ENCODE measurements around the gene PCNX2. TPM values are rescaled to one million over a fixed set of nuclear protein-coding genes. Genes with fewer than 3 reads are reported as not detected.

The PCNX2 gene
- total and polyA plus RNA-seq, 3 donors from 2014 or later, result 8.4 to 28.9 (median 27.6) TPM

DNA sequence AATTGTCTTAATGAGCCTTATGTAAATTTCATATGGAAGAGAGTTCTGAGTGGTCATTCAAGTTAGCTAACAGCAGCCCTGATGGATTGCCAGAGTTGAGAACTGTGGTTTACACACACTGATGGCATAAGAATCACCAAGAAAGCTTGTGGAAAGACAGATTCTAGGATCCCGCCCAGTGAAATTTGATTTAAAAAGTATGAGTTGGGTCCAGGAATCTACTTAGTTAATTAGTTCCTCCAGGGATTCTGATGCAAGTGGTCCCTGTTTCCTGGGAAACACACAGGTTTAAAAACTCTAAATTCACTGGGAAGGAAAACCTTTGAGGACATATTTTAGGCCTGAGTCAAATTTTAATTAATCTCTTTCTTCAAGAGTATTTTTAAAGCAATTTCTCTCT, 200.8 kb downstream of the PCNX2 start:
- Histone ChIP-seq H3K27ac (no peak overlapping the region), H3K4me3 (no peak overlapping the region), H3K36me3 (ENCODE audit: low read depth, missing control alignments) (no peaks in the 10 kb centered on the region), H3K4me1 (no peaks in the 10 kb centered on the region), H3K9me3 (no peaks in the 10 kb centered on the region), H3K27me3 (no peaks in the 10 kb centered on the region)
- 74 to 75% methylated on average over 1 of the region's 1 CpG for whole genome bisulfite sequencing, 2 donors
- intact Hi-C loops (cut with DNase I; ENCODE audit: low total_unique reads), result no loop called here
- TF ChIP-seq, protein P1, sequence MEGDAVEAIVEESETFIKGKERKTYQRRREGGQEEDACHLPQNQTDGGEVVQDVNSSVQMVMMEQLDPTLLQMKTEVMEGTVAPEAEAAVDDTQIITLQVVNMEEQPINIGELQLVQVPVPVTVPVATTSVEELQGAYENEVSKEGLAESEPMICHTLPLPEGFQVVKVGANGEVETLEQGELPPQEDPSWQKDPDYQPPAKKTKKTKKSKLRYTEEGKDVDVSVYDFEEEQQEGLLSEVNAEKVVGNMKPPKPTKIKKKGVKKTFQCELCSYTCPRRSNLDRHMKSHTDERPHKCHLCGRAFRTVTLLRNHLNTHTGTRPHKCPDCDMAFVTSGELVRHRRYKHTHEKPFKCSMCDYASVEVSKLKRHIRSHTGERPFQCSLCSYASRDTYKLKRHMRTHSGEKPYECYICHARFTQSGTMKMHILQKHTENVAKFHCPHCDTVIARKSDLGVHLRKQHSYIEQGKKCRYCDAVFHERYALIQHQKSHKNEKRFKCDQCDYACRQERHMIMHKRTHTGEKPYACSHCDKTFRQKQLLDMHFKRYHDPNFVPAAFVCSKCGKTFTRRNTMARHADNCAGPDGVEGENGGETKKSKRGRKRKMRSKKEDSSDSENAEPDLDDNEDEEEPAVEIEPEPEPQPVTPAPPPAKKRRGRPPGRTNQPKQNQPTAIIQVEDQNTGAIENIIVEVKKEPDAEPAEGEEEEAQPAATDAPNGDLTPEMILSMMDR (IDR thresholded peaks at IDR 0.05), result no peak
- TF ChIP-seq POLR2A (IDR thresholded peaks at IDR 0.05), result no peak
- no peak for DNase-seq

- no peak for TF ChIP-seq POLR2A (IDR thresholded peaks at IDR 0.05)
- TF ChIP-seq, protein P1 (IDR thresholded peaks at IDR 0.05), result no peak
- no peak for DNase-seq
- WGBS, 2 donors, result 46 to 59% methylated on average over 2 of the region's 2 CpGs
- Histone ChIP-seq H3K9me3 (no peaks in the 10 kb centered on the region), H3K36me3 (ENCODE audit: low read depth, missing control alignments) (no peaks in the 10 kb centered on the region), H3K4me3 (no peak overlapping the region), H3K27ac (no peak overlapping the region), H3K27me3 (no peaks in the 10 kb centered on the region), H3K4me1 (no peaks in the 10 kb centered on the region)
- intact Hi-C loops (cut with DNase I; ENCODE audit: low total_unique reads), result no loop called here
Measured at GRCh38 chr1:233094269-233094668, 201.3 kb downstream of the PCNX2 start.

DNA sequence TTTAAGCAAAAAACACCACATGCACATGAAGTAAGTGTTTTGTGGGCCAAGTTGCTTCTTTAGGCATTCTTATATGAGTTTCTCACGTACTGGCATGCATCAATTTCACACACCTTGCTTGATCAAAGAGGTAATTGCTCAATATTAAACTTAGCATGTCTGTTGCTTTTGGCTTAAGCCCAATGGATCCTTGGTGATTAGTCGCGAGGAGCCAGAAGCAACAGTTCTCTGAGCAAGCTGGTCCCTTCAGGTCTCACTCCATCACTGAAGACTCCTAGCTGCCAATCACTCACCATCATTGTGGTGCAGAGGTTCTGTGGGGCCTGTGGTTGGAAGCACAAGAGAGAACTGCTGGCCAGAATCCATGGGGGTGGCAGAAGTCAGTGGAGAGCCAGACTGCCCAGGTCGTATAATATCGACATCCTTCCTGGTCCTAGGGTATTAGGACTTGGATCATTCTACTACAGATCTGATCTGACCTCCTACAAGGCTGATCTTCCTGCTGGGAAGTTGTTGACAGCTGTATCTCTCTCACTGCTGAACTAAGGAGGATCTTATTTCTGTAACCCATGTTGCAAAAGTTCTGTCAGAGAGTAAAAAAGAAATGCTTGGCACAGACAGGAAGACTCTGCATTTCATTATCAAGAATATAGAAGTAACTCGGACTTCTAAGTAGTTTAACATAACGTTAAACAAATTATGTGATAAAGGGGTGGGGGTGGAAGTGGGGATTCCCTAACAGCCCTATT, 204.6 kb downstream of the PCNX2 start:
- no peak overlapping the region for H3K4me3 ChIP-seq
- TF ChIP-seq, protein P1 (IDR thresholded peaks at IDR 0.05), result no peak
- TF ChIP-seq POLR2A (IDR thresholded peaks at IDR 0.05), result no peak
- no peak overlapping the region for H3K27ac ChIP-seq
- no peaks in the 10 kb centered on the region for H3K9me3 ChIP-seq
- H3K27me3 ChIP-seq, result no peaks in the 10 kb centered on the region
- H3K36me3 ChIP-seq (ENCODE audit: low read depth, missing control alignments), result no peaks in the 10 kb centered on the region
- 73 to 78% methylated on average over 7 of the region's 7 CpGs for WGBS, 2 donors
- intact Hi-C loops (cut with DNase I; ENCODE audit: low total_unique reads), result no loop called here
- no peak for DNase-seq
- no peaks in the 10 kb centered on the region for H3K4me1 ChIP-seq

- DNase-seq, result no peak
- TF ChIP-seq, protein P1 (IDR thresholded peaks at IDR 0.05), result no peak
- TF ChIP-seq POLR2A (IDR thresholded peaks at IDR 0.05), result no peak
- 91 to 94% methylated on average over 3 of the region's 3 CpGs for WGBS, 2 donors
- Histone ChIP-seq H3K36me3 (ENCODE audit: low read depth, missing control alignments) (no peaks in the 10 kb centered on the region), H3K9me3 (no peaks in the 10 kb centered on the region), H3K4me3 (no peak overlapping the region), H3K27ac (no peak overlapping the region), H3K27me3 (no peaks in the 10 kb centered on the region), H3K4me1 (no peaks in the 10 kb centered on the region)
- intact Hi-C loops (cut with DNase I; ENCODE audit: low total_unique reads), result no loop called here
Measured at GRCh38 chr1:233089251-233089650, 206.3 kb downstream of the PCNX2 start.

DNA sequence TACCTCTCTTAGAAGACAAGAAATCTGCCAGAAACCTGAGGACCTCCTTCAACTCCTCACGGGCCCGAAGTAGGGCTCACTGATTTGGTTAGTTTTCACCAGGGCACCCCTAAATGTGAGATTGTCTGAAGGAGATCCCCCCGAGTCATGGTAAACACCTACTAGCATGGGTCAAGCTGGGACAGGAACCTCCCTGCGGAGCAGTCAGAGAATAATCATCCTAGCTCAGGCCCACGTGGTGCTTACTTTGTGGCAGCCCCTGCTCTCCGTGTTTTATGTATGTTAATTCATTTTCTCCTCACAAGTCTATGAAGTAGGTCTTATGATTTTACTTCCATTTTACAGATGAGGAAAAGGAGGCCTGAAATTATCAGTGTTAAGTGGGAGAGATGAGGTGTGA, 206.9 kb downstream of the PCNX2 start:
- intact Hi-C loops (cut with DNase I; ENCODE audit: low total_unique reads), result no loop called here
- TF ChIP-seq POLR2A (IDR thresholded peaks at IDR 0.05), result no peak
- TF ChIP-seq, protein P1 (IDR thresholded peaks at IDR 0.05), result no peak

More for the DNA sequence above, 206.9 kb downstream of the PCNX2 start:
- Histone ChIP-seq H3K36me3 (ENCODE audit: low read depth, missing control alignments) (no peaks in the 10 kb centered on the region), H3K4me1 (no peaks in the 10 kb centered on the region), H3K9me3 (no peaks in the 10 kb centered on the region), H3K27ac (no peak overlapping the region), H3K4me3 (no peak overlapping the region), H3K27me3 (no peaks in the 10 kb centered on the region)
- 91 to 92% methylated on average over 6 of the region's 6 CpGs for WGBS, 2 donors
- no peak for DNase-seq

All from testis (tissue), 3 donors.